ENCODE results near the gene CALCOCO1.

DNA sequence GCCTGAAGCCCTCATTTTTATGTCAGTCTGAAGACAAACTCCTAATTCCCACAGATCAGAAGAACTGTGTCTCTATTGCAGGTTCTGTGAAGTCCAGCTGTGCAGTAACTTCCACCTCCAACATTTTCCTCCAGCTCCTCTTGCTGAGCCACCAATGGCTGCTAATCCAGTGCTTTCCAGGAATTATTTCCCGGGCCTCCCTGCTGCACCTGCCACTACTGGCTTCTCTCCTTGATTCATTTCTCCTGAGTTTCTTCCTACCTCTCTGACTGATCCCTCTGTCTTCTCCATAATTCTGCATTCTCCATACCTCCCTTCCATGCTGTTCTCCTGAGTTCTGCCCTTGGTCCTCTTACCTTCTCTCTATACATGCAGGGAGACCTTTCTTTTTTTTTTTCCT, 21.2 kb downstream of the CALCOCO1 start:
- TF ChIP-seq, protein P1, sequence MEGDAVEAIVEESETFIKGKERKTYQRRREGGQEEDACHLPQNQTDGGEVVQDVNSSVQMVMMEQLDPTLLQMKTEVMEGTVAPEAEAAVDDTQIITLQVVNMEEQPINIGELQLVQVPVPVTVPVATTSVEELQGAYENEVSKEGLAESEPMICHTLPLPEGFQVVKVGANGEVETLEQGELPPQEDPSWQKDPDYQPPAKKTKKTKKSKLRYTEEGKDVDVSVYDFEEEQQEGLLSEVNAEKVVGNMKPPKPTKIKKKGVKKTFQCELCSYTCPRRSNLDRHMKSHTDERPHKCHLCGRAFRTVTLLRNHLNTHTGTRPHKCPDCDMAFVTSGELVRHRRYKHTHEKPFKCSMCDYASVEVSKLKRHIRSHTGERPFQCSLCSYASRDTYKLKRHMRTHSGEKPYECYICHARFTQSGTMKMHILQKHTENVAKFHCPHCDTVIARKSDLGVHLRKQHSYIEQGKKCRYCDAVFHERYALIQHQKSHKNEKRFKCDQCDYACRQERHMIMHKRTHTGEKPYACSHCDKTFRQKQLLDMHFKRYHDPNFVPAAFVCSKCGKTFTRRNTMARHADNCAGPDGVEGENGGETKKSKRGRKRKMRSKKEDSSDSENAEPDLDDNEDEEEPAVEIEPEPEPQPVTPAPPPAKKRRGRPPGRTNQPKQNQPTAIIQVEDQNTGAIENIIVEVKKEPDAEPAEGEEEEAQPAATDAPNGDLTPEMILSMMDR (IDR thresholded peaks at IDR 0.05; ENCODE audit: poor library complexity, severe bottlenecking): no peak
- TF ChIP-seq EP300 (conservative IDR thresholded peaks at IDR 0.05; ENCODE audit: poor library complexity, severe bottlenecking): no peak
- TF ChIP-seq, protein P2, sequence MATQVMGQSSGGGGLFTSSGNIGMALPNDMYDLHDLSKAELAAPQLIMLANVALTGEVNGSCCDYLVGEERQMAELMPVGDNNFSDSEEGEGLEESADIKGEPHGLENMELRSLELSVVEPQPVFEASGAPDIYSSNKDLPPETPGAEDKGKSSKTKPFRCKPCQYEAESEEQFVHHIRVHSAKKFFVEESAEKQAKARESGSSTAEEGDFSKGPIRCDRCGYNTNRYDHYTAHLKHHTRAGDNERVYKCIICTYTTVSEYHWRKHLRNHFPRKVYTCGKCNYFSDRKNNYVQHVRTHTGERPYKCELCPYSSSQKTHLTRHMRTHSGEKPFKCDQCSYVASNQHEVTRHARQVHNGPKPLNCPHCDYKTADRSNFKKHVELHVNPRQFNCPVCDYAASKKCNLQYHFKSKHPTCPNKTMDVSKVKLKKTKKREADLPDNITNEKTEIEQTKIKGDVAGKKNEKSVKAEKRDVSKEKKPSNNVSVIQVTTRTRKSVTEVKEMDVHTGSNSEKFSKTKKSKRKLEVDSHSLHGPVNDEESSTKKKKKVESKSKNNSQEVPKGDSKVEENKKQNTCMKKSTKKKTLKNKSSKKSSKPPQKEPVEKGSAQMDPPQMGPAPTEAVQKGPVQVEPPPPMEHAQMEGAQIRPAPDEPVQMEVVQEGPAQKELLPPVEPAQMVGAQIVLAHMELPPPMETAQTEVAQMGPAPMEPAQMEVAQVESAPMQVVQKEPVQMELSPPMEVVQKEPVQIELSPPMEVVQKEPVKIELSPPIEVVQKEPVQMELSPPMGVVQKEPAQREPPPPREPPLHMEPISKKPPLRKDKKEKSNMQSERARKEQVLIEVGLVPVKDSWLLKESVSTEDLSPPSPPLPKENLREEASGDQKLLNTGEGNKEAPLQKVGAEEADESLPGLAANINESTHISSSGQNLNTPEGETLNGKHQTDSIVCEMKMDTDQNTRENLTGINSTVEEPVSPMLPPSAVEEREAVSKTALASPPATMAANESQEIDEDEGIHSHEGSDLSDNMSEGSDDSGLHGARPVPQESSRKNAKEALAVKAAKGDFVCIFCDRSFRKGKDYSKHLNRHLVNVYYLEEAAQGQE (IDR thresholded peaks at IDR 0.05; ENCODE audit: borderline replicate concordance): no peak
- no peak for TF ChIP-seq TAF1 (IDR thresholded peaks at IDR 0.05; ENCODE audit: low read depth)
- no peak for TF ChIP-seq EZH2 (IDR thresholded peaks at IDR 0.05; ENCODE audit: borderline replicate concordance, insufficient read depth, low read length, poor library complexity, severe bottlenecking)
- TF ChIP-seq RAD21 (conservative IDR thresholded peaks at IDR 0.05): no peak

Measured in neural cell (in vitro differentiated cells).